ENCODE results near the gene IRF8.
A peak's percentile ranks its signal among the peaks of the same experiment; 100 is the strongest.

IRF8 gene

GRCh38 chr16:85950136-85950918 is 51.4 kb downstream of the IRF8 start:
- peak overlapping the region; percentile 95 for H3K27ac ChIP-seq (ENCODE audit: low read length)
- no peak for TF ChIP-seq EZH2phosphoT487 (IDR thresholded peaks at IDR 0.05; ENCODE audit: low read depth)
- H3K4me1 ChIP-seq (ENCODE audit: low read length), result peaks cover 78% of the 10 kb centered on the region
- H3K27me3 ChIP-seq (ENCODE audit: low read depth, low read length), result no peaks in the 10 kb centered on the region; the same call in 1 of the 2 replicates
- H3K9me3 ChIP-seq (ENCODE audit: insufficient read depth, low read length), result no peaks in the 10 kb centered on the region
- H3K9ac ChIP-seq (ENCODE audit: low read length), result peak overlapping the region; percentile 88; the same call in 1 of the 2 replicates
- H3K4me2 ChIP-seq (ENCODE audit: low read length), result peak overlapping the region; percentile 91
- H2AFZ ChIP-seq (ENCODE audit: low read depth, low read length), result no peak overlapping the region
- no peaks in the 10 kb centered on the region for H3K36me3 ChIP-seq (replicated peaks; ENCODE audit: low read depth, low read length)
- H3K79me2 ChIP-seq (ENCODE audit: low read length), result no peaks in the 10 kb centered on the region
- no peaks in the 10 kb centered on the region for H4K20me1 ChIP-seq (ENCODE audit: insufficient read depth, low read length)
- peak overlapping the region; percentile 30 for H3K4me3 ChIP-seq (ENCODE audit: low read length)

- TF ChIP-seq EZH2phosphoT487 (IDR thresholded peaks at IDR 0.05; ENCODE audit: low read depth), result no peak
- TF ChIP-seq CTCF (IDR thresholded peaks at IDR 0.05; ENCODE audit: low read depth, low read length), result no peak
- H2AFZ ChIP-seq (ENCODE audit: low read depth, low read length), result no peak overlapping the region
- H4K20me1 ChIP-seq (ENCODE audit: insufficient read depth, low read length), result no peaks in the 10 kb centered on the region
- H3K4me3 ChIP-seq (ENCODE audit: low read length), result no peak overlapping the region
- H3K4me1 ChIP-seq (ENCODE audit: low read length), result peaks cover 77% of the 10 kb centered on the region
- no peaks in the 10 kb centered on the region for H3K79me2 ChIP-seq (ENCODE audit: low read length)
- no peak overlapping the region for H3K4me2 ChIP-seq (ENCODE audit: low read length)
- no peak overlapping the region for H3K27ac ChIP-seq (ENCODE audit: low read length)
- no peaks in the 10 kb centered on the region for H3K27me3 ChIP-seq (ENCODE audit: low read depth, low read length)
- H3K9ac ChIP-seq (ENCODE audit: low read length), result no peak overlapping the region
- H3K9me3 ChIP-seq (ENCODE audit: insufficient read depth, low read length), result no peaks in the 10 kb centered on the region
- no peaks in the 10 kb centered on the region for H3K36me3 ChIP-seq (replicated peaks; ENCODE audit: low read depth, low read length)
Observed at GRCh38 chr16:85952197-85952596, 53.2 kb downstream of the IRF8 start.

- Histone ChIP-seq H3K27me3 (ENCODE audit: low read depth, low read length) (no peaks in the 10 kb centered on the region), H3K4me1 (ENCODE audit: low read length) (peaks cover 80% of the 10 kb centered on the region), H3K9me3 (ENCODE audit: insufficient read depth, low read length) (no peaks in the 10 kb centered on the region), H2AFZ (ENCODE audit: low read depth, low read length) (no peak overlapping the region), H4K20me1 (ENCODE audit: insufficient read depth, low read length) (no peaks in the 10 kb centered on the region), H3K36me3 (replicated peaks; ENCODE audit: low read depth, low read length) (no peaks in the 10 kb centered on the region), H3K4me3 (ENCODE audit: low read length) (no peak overlapping the region), H3K79me2 (ENCODE audit: low read length) (no peaks in the 10 kb centered on the region), H3K27ac (ENCODE audit: low read length) (no peak overlapping the region), H3K9ac (ENCODE audit: low read length) (no peak overlapping the region), H3K4me2 (ENCODE audit: low read length) (no peak overlapping the region)
- no peak for TF ChIP-seq CTCF (IDR thresholded peaks at IDR 0.05; ENCODE audit: low read depth, low read length)
- TF ChIP-seq EZH2phosphoT487 (IDR thresholded peaks at IDR 0.05; ENCODE audit: low read depth), result no peak
Observed at GRCh38 chr16:85952811-85953210, 53.8 kb downstream of the IRF8 start.

GRCh38 chr16:85954927-85955519 is 56.1 kb downstream of the IRF8 start:
- Histone ChIP-seq H3K9me3 (ENCODE audit: insufficient read depth, low read length) (no peaks in the 10 kb centered on the region), H2AFZ (ENCODE audit: low read depth, low read length) (no peak overlapping the region), H3K4me3 (ENCODE audit: low read length) (peak overlapping the region; percentile 63), H4K20me1 (ENCODE audit: insufficient read depth, low read length) (no peaks in the 10 kb centered on the region), H3K36me3 (replicated peaks; ENCODE audit: low read depth, low read length) (no peaks in the 10 kb centered on the region), H3K27ac (ENCODE audit: low read length) (peak overlapping the region; percentile 89), H3K4me2 (ENCODE audit: low read length) (peak overlapping the region; percentile 94), H3K4me1 (ENCODE audit: low read length) (peaks cover 67% of the 10 kb centered on the region), H3K27me3 (ENCODE audit: low read depth, low read length) (no peaks in the 10 kb centered on the region), H3K9ac (ENCODE audit: low read length) (peak overlapping the region; percentile 61), H3K79me2 (ENCODE audit: low read length) (no peaks in the 10 kb centered on the region)
- TF ChIP-seq EZH2phosphoT487 (IDR thresholded peaks at IDR 0.05; ENCODE audit: low read depth) (no peak), CTCF (IDR thresholded peaks at IDR 0.05; ENCODE audit: low read depth, low read length) (no peak)

Measured in OCI-LY3 (cell line).